Adrenal gland (tissue), 12 donors: ENCODE data around the gene ZSWIM5. TPM values are rescaled to one million over a fixed set of nuclear protein-coding genes. Genes with fewer than 3 reads are reported as not detected.

ENCODE experiments used
- DNase-seq, 7 donors: peaks; one replicate each; pipeline ENCODE4 v3.0.0-alpha.2; 2019 to 2020
- H3K27ac ChIP-seq, 5 donors: fragments of 200-600 bp; sonication (generic) in 4 of 5; 1 replicate in 3 of 5; 2 replicates in 2 of 5; pipeline versions ENCODE4 v1.5.1 to v1.8.0; 2016 to 2020; ENCODE audit warnings: mild to moderate bottlenecking in 1 of 5
- H3K27me3 ChIP-seq: fragments of 200-600 bp; 2 replicates; pipeline ENCODE4 v1.8.0; 2021
- H3K36me3 ChIP-seq, 2 donors: fragments of 200-600 bp; replicated peaks in 1 of 2; 1 replicate in 1 of 2; 2 replicates in 1 of 2; pipeline versions ENCODE4 v1.5.1 to v1.8.0; 2018 to 2022
- H3K4me1 ChIP-seq, 2 donors: fragments of 200-600 bp; replicated peaks in 1 of 2; 1 replicate in 1 of 2; 2 replicates in 1 of 2; pipeline versions ENCODE4 v1.5.1 to v1.8.0; 2018 to 2021
- H3K4me3 ChIP-seq, 4 donors: fragments of 200-600 bp; sonication (generic) in 3 of 4; one replicate each; pipeline ENCODE4 v1.5.1; 2016 to 2018
- H3K9me3 ChIP-seq, 3 donors: fragments of 200-600 bp; sonication (generic) in 1 of 3; replicated peaks in 1 of 3; 1 replicate in 2 of 3; 2 replicates in 1 of 3; pipeline versions ENCODE4 v1.5.1 to v1.8.0; 2016 to 2021
- CTCF ChIP-seq, 6 experiments: fragments of 450-650 bp in 4 of 6; fragments of 200-600 bp in 2 of 6; sonication (generic) in 1 of 6; IDR thresholded peaks; 1 replicate in 5 of 6; 2 replicates in 1 of 6; pipeline versions ENCODE4 v1.5.1 to v1.8.0; 2016 to 2021; ENCODE audit warnings: antibody characterized with exemption in 6 of 6, mild to moderate bottlenecking in 2 of 6, moderate library complexity in 1 of 6
- POLR2A ChIP-seq, 2 donors: fragments of 450-650 bp; IDR thresholded peaks; one replicate each; pipeline ENCODE4 v1.6.1; 2017; ENCODE audit warnings: antibody characterized with exemption in 2 of 2, mild to moderate bottlenecking in 2 of 2, moderate library complexity in 1 of 2
- WGBS, 4 donors: extraction: QIAGEN DNeasy Blood & Tissue Kit in 2 of 4; methylation state at CpG; one replicate each; pipeline versions ENCODE4 v1.1.5 to v1.1.7; 2013 to 2017; 5-methylcytosine and 5-hydroxymethylcytosine counted together
- intact Hi-C, 2 donors: fragments of 100-400 bp; cut with DNase I; formaldehyde crosslinking; loops; one replicate each; pipeline versions ENCODE4 v1.14.1 to v1.15.0; 2022 to 2023
- polyA plus RNA-seq, 3 donors: library from polyadenylated mRNA; stranded (reverse); fragments of 200-250 nt in 2 of 3; fragments of 350-450 nt in 1 of 3; fragmentation: Illumina TruSeq in 1 of 3; extraction: RNeasy Lipid Tissue Mini Kit (QIAGEN cat#74804) in 1 of 3; gene quantifications; one replicate each; pipeline ENCODE4 v1.2.3, GENCODE V29; 2013 to 2014
- total RNA-seq, 9 donors: library from RNA; depleted of rRNA in 4 of 9; stranded (reverse); fragments of >200 nt in 4 of 9; fragments of 120-200 nt in 1 of 9; fragmentation: NEBNext Ultra II Directional in 1 of 9; extraction: Animal tissue kit (Norgen Biotek cat#: 25700) in 1 of 9; gene quantifications; one replicate each; pipeline versions ENCODE4 v1.1.0 to v1.2.4, GENCODE V29; 2013 to 2023
- donor health status: healthy with polysubstance abuse.
- donor health status: Bipolar disorder and iron deficiency.
- donor health status: DM: yes; HTN: yes; CAD: no.
- donor health status: DM: no; HTN: no; CAD: no.
- donor health status: DM: no; HTN: no; CAD: no.
- donor health status: DM: yes; HTN: yes; CAD: no.

The ZSWIM5 gene
- total and polyA plus RNA-seq, 12 donors: 5.0 to 34.0 (median 18.7) TPM

GRCh38 chr1:45200906-45201500 lies 5.4 kb downstream of the ZSWIM5 start:
- Histone ChIP-seq H3K27me3 (no peaks in the 10 kb centered on the region), H3K4me1 (peaks cover 0 to 32% of the 10 kb centered on the region in 2 donors), H3K4me3 (no peak overlapping the region), H3K36me3 (no peaks in the 10 kb centered on the region), H3K9me3 (peaks cover 0 to 9% (median 0%) of the 10 kb centered on the region in 3 donors), H3K27ac (no peak overlapping the region)
- TF ChIP-seq CTCF (IDR thresholded peaks at IDR 0.05) (no peak), POLR2A (IDR thresholded peaks at IDR 0.05) (no peak)
- WGBS, 4 donors: 86 to 90% (median 89%) methylated on average over 3 of the region's 3 CpGs
- intact Hi-C loops: no loop called here
- no peak for DNase-seq

GRCh38 chr1:45200435-45200834 lies 6.0 kb downstream of the ZSWIM5 start:
- Histone ChIP-seq H3K36me3 (no peaks in the 10 kb centered on the region), H3K27ac (no peak overlapping the region), H3K9me3 (peaks cover 0 to 9% (median 0%) of the 10 kb centered on the region in 3 donors), H3K4me1 (peaks cover 0 to 32% of the 10 kb centered on the region in 2 donors), H3K27me3 (no peaks in the 10 kb centered on the region), H3K4me3 (no peak overlapping the region)
- TF ChIP-seq CTCF (IDR thresholded peaks at IDR 0.05): no peak
- TF ChIP-seq POLR2A (IDR thresholded peaks at IDR 0.05): no peak
- DNase-seq: no peak
- intact Hi-C loops: no loop called here

- Histone ChIP-seq H3K27me3 (no peaks in the 10 kb centered on the region), H3K4me3 (no peak overlapping the region), H3K27ac (peak overlapping the region in 2 of 5 donors; percentile 1 to 26), H3K4me1 (peaks cover 0 to 24% of the 10 kb centered on the region in 2 donors), H3K9me3 (peaks cover 0 to 9% (median 0%) of the 10 kb centered on the region in 3 donors), H3K36me3 (no peaks in the 10 kb centered on the region)
- no peak for TF ChIP-seq CTCF (IDR thresholded peaks at IDR 0.05)
- no peak for TF ChIP-seq POLR2A (IDR thresholded peaks at IDR 0.05)
- WGBS, 4 donors: 20 to 32% (median 22%) methylated on average over 2 of the region's 2 CpGs
- peak in 6 of 7 donors; percentile 36 to 66 (median 50) for DNase-seq
- intact Hi-C loops: no loop called here
These were observed 8.2 kb downstream of the ZSWIM5 start for GRCh38 chr1:45198185-45198584.

GRCh38 chr1:45196863-45197262 lies 9.5 kb downstream of the ZSWIM5 start:
- no peak for DNase-seq
- H3K4me3 ChIP-seq: no peak overlapping the region
- intact Hi-C loops: no loop called here
- no peaks in the 10 kb centered on the region for H3K27me3 ChIP-seq
- no peaks in the 10 kb centered on the region for H3K36me3 ChIP-seq
- no peak for TF ChIP-seq POLR2A (IDR thresholded peaks at IDR 0.05)
- no peak for TF ChIP-seq CTCF (IDR thresholded peaks at IDR 0.05)
- no peak overlapping the region for H3K27ac ChIP-seq
- peaks cover 0 to 32% of the 10 kb centered on the region in 2 donors for H3K4me1 ChIP-seq
- peaks cover 0 to 9% (median 0%) of the 10 kb centered on the region in 3 donors for H3K9me3 ChIP-seq
